GM18868 (cell line): ENCODE data around the gene MAGIX.

ENCODE experiments used
- ATAC-seq: cut with Tn5 transposase; IDR thresholded peaks from one replicate; pipeline ENCODE4 v1.9.1; 2021; ENCODE audit warnings: mild to moderate bottlenecking, moderate library complexity; ENCODE audit not compliant: unreplicated experiment

The MAGIX gene

DNA sequence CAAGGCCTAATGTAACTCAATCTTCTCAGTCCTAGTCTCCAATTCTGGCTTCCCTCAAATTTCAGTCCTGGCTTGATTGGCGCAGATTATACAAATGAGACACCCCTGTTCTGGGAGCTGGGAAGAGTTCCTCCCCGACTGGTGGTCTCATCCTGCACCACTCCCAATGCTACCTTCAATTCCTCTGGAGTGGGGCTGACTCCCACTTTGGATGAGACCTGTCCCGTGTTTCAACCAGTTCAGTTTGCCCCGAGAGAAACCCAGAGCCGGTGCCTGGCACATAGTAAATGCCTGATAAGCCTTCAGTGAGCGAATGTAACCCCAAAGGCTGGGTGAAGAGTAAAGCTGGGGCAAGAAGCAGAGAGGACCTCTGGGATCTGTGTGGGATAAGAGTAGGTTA, 41.5 kb downstream of the MAGIX start:
- ATAC-seq = no peak

DNA sequence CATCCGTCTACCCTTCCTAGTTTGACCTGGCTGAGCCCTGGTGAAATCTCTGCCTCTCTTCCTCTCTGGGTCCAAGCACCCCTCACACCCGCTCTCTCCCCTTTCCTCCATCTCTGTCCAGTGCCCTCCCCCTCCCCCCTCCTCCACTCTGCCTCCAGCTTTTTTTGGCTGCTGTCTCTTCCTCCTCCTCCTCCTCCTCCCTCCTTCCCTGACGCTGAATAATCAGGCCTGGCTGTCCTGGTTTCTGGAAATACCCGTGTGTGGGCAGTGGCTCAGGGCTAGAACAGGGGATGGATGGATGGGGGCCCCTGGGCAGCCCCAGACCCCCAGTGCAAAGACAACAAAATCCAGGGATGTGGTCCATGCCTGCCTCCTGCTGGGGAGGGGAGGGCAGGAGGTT, 42.2 kb downstream of the MAGIX start:
- ATAC-seq = no peak

DNA sequence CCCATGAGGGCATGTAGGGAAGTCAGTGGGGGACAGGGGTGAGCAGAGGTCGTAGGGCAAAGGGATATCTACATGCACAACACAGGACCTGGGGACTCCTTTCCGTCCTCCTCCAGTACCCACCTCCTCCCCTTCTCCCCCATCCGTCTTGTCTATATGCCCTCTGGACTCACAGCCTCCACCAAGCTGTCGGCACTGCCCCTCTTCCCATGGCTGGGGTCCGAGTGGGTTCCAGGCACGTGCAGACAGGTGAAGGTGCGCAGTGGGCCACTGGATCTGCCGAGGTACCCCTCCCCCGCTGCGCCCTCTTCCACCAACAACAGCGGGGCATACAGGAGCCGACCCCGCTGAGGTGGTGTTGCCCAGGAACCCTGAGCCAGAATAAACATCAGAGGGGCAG, 42.9 kb downstream of the MAGIX start:
- no peak for ATAC-seq

DNA sequence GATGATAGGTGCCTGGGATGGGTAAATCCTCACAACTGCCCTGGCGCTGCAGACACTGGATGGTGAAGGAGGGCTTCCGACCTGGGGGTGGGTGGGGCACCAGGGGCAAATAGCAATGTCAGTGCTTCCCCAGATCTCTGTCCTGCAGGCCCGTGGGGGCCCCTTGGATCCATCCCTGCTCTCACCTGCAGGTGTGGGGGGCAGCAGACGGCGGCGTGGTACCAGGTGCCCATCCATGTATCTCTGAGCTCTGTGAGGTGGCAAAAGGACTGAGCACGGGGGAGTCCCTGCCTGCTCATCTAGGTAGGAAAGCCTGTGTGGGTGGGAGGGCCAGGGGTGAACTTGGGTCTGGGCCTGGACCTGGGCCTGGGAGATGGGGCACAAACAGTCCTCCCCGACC, 44.0 kb downstream of the MAGIX start:
- no peak for ATAC-seq

DNA sequence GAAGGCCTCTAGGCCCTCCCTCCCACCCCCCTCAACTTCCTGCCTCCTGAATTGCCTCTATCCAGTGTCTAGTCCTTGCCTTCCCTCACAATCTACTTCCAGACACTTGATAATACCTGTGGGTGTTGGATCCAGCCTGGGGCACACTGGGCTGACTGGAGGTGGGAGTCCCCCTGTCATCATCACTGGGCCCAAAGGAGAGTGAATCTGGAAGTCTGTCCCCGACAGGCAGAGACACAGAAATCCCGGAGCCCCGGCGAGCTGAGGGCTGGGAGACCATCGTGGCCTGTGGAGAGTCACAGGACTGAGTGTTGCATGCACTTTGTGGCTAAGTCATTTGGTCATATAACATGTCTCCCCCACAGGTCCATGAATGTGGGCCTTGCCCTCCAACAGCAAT, 45.8 kb downstream of the MAGIX start:
- no peak for ATAC-seq

DNA sequence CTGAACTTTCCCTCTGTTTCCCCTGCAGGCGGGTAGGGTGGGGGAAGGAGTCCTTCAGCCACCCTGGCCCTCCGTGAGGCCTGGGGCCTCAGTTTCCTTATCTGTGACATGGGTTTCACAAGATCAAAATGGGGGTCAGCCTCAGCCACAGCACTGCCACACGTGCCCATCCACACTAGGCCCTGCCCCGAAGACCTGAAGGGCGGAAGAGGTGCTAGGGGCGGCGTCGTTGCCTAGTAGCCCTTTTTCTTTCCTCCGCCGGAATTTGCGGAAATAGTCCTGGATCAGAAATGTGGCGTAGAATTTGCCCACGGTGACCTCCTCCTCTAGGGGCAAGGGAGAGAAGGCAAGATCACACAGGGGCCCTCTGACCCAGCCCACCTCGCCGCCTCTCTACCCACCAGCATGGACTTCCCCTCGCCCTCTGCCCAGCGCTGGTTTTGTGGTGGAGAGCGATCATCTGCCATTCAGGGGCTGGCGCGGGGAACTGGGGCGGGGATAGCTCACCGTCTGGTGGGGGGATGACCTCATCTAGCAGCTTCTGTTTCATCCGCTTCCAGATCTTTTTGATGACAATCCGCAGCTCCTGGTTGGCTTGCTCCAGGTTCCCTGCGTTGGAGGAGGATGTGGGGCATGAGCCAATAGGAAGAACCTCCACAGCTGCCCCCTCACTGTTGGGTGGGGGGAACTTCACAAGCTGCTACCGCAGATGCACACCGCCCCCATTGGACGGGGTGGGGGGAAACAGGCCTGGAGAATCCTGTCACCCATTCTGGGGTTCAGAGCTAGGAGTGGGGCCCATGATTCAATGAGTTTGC, 47.1 kb downstream of the MAGIX start:
- no peak for ATAC-seq

DNA sequence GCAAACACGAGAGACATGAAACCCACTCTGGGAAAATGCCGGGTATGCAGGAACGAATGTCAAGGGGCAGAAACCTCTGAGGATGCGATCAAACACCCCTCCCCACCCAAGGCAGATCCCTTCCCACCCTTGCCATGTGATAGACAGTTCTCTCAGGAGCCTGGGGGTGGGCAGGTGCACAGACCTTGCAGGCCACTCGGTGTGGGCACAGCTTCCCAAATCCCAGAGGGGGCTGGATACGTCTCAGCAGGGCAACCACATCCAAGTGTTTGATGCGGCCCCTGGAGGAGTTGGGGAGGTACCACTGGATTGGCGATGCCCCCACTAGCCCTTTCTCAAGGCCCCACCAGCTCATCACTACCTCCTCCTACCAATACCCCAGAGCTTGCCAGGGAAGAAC, 47.8 kb downstream of the MAGIX start:
- no peak for ATAC-seq

DNA sequence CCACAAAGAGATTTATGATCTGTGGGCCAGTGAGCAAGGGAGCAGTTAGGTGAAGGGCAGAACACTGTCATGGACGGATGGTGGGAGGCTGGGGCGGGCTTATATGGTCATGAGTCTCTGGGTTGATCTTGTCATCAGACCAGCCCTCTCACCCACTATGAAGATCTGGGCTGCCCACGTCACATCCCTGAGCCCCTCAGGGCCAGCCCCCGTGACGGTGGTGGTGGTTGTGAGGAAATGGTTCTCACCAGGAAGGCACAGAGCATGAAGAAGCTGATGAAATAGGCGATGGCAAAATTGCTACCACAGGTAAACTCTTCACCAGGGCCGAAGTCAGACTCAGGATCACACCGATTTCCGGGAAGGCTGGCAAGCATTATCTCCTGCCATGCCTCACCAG, 48.5 kb downstream of the MAGIX start:
- ATAC-seq = no peak

DNA sequence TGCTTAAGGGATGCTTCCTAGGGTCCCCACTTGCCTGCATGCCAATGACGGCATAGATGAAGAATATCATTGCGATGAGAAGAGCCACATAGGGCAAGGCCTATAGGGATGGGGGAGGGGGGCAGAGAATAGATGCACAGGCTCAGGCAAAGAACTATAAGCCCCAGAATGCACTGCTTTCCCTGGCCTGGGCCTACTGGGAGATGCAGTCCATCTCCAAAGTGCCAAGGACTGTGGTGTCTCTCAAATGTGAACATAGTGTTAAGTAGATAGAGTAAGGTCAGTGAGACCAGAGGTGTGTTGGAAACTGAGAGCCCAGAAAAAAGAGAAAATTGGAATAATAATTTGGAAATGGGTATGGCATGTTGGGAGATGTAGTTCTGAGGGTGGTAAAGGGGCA, 49.7 kb downstream of the MAGIX start:
- no peak for ATAC-seq

DNA sequence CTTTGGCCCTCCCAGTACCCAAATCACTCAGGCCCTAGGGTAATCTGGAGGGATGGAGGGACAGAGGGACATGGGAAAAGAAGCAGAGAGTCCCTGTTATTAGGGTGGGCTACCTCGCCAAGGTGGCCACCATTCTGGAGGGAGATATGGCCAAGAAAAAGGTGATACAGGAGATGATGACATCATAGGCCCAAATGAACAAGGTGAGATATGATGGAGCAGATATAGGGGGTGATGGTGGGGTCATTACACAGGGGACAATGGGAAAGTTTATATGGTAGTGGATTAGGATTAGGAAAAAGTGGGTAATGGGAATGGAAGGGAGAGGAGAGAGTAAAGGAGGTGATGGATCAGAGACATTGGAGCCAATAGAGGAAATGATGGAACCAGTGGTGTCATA, 50.3 kb downstream of the MAGIX start:
- ATAC-seq = no peak

DNA sequence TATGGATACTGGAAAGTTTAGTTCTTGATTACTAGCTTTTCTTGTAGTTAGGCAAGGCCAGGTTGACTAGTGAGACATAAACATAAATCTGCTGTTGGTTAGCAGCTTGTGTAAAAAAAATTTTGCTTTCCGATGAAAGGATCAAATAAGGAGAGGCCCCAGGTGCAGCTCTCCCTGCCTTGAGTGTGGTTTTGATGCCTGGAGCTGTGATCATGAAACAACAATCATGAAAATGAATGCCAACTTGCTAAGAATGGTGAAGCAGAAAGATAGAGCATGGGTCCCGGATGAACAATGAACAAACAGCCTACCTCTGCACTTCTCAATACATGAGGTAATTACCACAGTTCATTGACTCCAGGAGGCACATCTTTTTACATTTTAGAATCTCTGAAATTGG, 51.9 kb downstream of the MAGIX start:
- no peak for ATAC-seq

DNA sequence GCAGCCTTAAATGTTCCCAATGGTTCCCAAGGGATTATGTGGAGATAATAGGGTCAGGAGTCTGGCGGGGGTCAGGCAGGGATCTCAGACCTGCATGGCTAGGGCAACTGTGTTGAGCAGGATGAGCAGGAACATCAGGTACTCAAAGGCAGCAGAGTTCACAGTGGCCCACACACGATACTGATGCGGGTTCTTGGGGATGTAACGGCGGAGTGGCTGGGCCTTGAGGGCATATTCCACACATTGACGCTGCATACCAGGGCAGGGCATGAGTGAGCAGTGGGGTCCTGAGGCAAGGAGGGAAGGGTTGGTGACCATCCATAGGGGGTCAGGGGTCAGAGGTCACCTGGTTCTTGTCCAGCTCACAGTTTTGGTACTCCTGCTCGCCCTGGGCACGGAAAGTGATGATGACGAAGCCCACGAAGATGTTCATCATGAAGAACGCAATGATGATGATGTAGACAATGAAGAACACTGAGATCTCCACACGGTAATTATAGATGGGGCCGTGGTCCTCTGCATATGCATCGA, 52.5 kb downstream of the MAGIX start:
- ATAC-seq = no peak
